GM19025 (cell line): ENCODE results near the gene FGF22.
"Not testable (repeated sequence)": the region's sequence is repeated elsewhere in the genome, so short reads cannot be mapped to it uniquely, and the experiment has no call there.

ENCODE experiments used
- ATAC-seq: cut with Tn5 transposase; IDR thresholded peaks from one replicate; pipeline ENCODE4 v1.9.1; 2021; ENCODE audit warnings: mild to moderate bottlenecking, low read depth, moderate library complexity; ENCODE audit not compliant: unreplicated experiment

The FGF22 gene

GRCh38 chr19:656751-657559 is 17.3 kb downstream of the FGF22 start:
- no peak for ATAC-seq

- ATAC-seq: no peak
Observed at GRCh38 chr19:657611-658010, 17.9 kb downstream of the FGF22 start.

GRCh38 chr19:658059-658839 is 18.6 kb downstream of the FGF22 start:
- ATAC-seq: no peak

DNA sequence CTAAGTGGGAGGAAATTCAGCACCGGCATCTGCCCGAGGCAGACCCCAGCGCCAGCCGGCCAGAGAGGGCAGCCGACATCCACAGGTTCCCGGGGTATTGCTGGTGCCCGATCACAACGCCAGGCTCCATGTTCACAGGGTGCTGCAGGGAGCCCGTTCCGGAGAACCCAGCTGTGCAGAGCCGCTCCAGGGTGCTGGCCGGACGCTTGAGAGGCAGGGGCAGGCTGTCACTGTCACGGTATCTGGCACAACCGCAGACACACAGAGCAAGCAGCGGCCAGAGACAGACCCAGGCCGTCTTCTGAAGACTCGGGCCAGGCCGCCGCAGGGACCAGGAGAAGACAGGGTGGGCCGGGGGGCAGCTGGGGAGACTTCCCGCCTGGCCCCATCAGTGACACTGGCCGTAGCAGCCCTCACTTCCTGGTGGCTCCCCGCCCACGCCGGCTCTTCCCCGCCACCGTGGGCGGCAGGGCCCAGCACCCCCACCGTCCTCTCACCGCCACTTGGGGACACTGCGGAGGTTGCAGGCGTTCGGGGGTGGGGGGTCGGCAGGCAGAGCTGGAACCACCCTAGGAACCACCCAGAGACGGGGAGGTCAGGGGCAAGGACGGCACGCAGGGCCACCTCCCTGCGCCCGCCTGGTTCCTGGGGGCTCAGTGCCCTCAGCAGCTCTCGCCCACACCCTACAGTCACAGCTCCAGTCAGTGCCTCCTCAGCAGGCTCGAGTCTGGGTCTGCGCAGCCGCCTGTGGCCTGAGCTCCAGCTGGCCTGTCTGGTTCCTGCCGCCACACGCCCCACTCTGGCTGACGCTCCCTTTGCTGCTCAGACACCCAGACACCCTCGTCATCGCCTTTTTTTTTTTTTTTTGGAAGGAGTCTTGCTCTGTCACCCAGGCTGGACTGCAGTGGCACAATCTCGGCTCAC is 19.5 kb downstream of the FGF22 start:
- no peak for ATAC-seq

GRCh38 chr19:660793-661426 is 21.2 kb downstream of the FGF22 start:
- ATAC-seq: no peak

DNA sequence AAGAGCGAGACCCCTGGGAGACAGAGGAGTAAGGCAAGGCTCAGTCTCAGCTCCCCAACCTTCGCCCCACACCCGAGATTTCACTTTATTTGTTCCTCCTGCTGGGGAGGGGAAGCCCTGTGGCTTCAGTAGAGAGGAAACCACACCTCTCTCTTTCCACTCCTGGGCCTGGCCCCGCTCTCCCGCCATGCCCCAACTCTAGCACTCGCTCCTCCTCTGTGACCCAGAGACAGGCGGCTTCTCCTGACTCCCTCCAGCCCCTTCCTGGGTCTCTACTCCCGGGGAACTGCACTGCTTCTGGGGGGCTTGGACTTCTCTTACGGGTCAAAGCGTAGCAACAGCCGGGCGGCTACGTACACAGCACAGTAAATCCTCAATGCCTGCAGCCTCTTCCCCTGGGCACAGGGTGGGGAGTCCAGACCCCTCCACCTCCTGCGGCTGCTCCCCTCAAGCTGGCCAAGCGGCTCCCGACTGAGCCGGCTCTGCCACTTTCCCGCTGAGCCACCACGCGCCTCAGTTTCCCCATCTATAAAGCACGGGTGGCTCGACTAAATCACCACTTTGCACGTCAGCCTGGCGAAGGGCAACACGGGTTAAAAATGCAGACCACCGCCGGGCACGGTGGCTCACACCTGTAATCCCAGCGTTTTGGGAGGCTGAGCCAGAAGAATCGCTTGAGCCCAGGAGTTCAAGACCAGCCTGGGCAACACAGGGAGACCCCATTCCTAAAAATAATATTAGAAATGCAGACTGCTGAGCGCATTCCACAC is 21.9 kb downstream of the FGF22 start:
- ATAC-seq: no peak

GRCh38 chr19:662207-662961 is 22.7 kb downstream of the FGF22 start:
- ATAC-seq: peak; percentile 4

DNA sequence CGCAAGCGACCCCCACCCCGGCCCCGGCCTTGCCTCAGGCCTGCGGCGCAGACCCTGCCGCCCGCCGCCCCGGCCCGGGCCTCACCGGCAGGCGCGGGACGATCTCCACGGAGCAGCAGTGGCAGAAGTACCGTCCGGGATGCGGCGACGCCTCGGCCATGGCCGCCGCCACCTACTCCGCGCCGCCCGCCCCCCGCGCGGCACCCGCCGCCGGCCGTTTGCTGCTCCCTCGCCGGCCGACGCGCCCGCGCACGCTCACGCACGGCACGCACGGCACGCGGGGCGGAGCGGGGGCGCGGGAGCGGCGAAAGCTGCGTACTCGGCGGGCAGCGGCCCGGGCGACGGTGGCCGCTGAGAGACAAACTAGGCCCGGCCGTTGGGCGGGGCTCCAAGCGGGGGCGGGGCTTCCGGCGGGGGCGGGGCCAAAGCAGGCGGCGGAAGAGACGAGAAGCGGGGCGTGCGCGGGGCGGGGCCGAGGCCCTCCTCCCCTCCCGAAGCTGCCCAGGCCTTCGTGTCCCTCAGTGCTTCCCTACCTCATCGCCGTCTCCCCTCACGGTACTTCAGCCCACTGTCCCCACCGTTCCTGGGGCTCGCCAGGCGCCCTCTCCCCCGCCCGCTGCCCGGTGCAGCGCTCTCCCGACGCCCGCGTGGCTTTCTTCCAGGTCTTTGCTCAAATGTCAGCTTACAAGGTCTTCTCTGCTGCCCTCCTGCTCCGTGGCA is 23.4 kb downstream of the FGF22 start, which contains the start of gene RNF126:
Gene RNF126, minus strand, starts transcription at position 253 of the 720 bp plus-strand sequence. Its CDS starts 93 bp downstream, at position 160.
- ATAC-seq: peak; percentile 46

DNA sequence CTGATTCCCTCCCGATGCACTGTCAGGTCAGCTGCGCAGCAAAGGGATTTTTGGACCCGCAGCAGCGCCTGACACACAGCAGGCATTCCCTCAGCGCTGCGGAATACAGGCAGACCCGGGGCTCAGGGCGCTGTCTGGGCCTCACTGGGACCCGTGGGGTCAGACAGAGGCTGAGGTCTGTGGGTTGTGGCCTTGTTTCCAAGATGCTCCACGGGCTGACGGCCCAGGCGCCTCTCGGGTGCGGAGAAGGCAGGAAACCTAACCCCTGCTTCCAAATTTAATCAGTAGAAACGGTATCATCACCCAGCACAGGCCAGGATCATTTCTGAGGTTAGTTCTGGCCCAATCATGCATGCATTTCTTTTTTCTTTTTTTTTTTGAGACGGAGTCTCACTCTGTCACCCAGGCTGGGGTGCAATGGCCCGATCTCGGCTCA is 24.0 kb downstream of the FGF22 start:
- ATAC-seq: no peak

DNA sequence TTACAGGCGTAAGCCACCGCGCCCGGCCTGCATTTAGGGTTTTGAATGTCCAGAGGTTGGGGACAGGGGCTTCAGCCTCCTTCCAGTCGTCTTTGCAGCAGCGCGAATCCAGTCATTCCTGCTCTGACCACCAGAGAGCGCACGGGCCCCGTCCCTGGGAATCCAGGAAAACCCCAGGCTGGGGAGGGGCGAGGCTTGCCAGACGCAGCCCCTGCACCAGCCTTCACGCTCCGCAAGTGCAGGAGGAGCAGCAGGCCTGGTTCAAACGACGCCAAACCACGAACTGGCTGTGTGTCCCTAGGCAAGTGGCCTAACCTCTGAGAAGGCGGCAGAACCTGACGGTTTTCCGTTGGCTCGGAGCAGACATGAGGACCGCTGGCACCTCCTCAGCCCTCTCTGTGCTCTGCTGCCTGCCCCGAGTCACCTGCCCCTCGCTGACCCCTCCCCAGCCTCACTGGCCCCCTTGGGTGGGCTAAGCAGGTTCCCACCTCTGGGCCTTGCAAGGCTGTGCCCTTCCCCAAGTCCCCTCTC is 25.3 kb downstream of the FGF22 start:
- ATAC-seq: no peak

- not testable (repeated sequence) for ATAC-seq
Observed at GRCh38 chr19:666985-667573, 27.4 kb downstream of the FGF22 start.

DNA sequence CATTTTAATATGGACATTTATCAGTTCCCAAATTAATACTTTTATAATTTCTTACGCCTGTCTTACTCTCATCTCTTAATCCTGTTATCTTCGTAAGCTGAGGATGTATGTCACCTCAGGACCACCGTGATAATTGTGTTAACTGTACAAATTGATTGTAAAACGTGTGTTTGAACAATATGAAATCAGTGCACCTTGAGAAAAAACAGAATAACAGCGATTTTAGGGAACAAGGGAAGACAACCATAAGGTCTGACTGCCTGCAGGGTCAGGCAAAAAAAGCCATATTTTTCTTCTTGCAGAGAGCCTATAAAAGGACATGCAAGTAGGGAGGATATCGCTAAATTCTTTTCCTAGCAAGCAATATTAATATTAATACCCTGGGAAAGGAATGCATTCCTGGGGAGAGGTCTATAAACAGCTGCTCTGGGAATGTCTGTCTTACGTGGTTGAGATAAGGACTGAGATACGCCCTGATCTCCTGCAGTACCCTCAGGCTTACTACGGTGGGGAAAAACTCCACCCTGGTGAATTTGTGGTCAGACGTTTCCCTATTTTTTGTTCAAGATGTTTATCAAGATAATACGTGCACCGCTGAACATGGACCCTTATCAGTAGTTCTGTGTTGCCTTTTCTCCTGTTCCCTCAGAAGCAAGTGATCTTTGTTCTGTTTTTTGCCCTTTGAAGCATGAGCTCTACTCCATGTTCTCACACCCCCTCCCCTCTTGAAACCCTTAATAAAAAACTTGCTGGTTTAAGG is 29.2 kb downstream of the FGF22 start:
- ATAC-seq: not testable (repeated sequence)

DNA sequence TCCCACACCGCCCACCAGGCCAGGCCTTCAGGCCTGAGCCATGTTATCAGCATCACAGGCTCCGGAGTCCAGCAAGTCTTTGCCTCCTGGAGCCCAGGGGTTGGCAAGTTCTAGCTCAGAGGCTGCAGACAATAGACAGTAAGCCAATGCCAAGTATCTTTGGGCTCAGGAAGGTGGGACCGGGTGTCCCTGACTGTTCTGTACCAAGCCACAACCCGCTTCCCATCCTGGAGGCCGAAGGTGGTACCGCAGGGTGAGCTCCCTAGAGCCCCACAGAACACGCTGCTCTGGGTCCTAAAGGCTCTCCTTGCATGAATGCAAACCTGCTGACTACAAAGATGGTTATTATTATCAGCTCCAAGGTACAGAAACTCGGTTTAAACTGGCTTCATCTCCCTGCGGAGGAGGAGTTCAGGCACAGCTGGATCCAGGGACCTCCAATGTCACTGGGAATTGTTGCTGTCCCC is 31.0 kb downstream of the FGF22 start:
- no peak for ATAC-seq

GRCh38 chr19:674282-675151 is 34.8 kb downstream of the FGF22 start:
- ATAC-seq: no peak

- no peak for ATAC-seq
Observed at GRCh38 chr19:676007-676338, 36.3 kb downstream of the FGF22 start.
